Measurements from ENCODE around the gene HECTD2.

DNA sequence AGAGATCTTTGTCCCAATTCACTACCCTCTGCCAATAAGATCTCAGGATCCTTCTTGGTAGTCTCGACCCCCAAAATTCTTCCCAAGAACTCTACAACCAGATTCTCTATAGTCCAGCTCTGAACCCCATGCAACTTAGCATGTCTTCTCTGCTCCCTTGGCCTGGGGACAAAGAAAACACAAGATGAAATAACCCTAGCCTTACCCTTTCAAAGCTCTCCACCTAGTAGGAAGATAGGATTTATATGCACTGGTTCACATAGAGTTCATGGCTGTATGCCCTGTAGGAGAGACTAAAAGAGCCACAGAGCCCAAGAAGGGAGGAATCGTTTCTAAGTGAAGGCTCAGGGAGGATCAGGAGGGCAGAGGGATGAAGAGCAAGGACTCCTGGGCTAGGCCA lies 126.6 kb downstream of the HECTD2 start:
- TF ChIP-seq, protein P1, sequence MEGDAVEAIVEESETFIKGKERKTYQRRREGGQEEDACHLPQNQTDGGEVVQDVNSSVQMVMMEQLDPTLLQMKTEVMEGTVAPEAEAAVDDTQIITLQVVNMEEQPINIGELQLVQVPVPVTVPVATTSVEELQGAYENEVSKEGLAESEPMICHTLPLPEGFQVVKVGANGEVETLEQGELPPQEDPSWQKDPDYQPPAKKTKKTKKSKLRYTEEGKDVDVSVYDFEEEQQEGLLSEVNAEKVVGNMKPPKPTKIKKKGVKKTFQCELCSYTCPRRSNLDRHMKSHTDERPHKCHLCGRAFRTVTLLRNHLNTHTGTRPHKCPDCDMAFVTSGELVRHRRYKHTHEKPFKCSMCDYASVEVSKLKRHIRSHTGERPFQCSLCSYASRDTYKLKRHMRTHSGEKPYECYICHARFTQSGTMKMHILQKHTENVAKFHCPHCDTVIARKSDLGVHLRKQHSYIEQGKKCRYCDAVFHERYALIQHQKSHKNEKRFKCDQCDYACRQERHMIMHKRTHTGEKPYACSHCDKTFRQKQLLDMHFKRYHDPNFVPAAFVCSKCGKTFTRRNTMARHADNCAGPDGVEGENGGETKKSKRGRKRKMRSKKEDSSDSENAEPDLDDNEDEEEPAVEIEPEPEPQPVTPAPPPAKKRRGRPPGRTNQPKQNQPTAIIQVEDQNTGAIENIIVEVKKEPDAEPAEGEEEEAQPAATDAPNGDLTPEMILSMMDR (conservative IDR thresholded peaks at IDR 0.05; ENCODE audit: low read length): no peak
- TF ChIP-seq EZH2phosphoT487 (IDR thresholded peaks at IDR 0.05; ENCODE audit: borderline replicate concordance, low read depth, low read length): no peak
